GM18909 (cell line): ENCODE data around the gene SIDT1.

Experiments
- ATAC-seq: cut with Tn5 transposase; IDR thresholded peaks from one replicate; pipeline ENCODE4 v1.9.1; 2021; ENCODE audit warnings: mild to moderate bottlenecking; ENCODE audit not compliant: unreplicated experiment, poor library complexity

Gene SIDT1

GRCh38 chr3:113531826-113532697 is at the start of gene SIDT1:
Gene SIDT1, plus strand, starts transcription at chr3:113532555. Its CDS starts 467 bp downstream, at chr3:113533022.
- ATAC-seq: peak; percentile 79

- no peak for ATAC-seq
These were observed 47.2 kb upstream of the SIDT1 start for GRCh38 chr3:113485161-113485609.

GRCh38 chr3:113495035-113495434 is 37.3 kb upstream of the SIDT1 start:
- peak; percentile 45 for ATAC-seq

- no peak for ATAC-seq
These were observed 35.4 kb upstream of the SIDT1 start for GRCh38 chr3:113496924-113497323.

- no peak for ATAC-seq
These were observed 33.9 kb upstream of the SIDT1 start for GRCh38 chr3:113498221-113499005.

GRCh38 chr3:113499081-113499480 is 33.3 kb upstream of the SIDT1 start:
- ATAC-seq: no peak

GRCh38 chr3:113501597-113501996 is 30.8 kb upstream of the SIDT1 start:
- ATAC-seq: no peak

GRCh38 chr3:113505867-113506266 is 26.5 kb upstream of the SIDT1 start:
- no peak for ATAC-seq

GRCh38 chr3:113507501-113508067 is 24.8 kb upstream of the SIDT1 start:
- no peak for ATAC-seq

GRCh38 chr3:113508966-113509365 is 23.4 kb upstream of the SIDT1 start:
- no peak for ATAC-seq

- no peak for ATAC-seq
These were observed 18.0 kb upstream of the SIDT1 start for GRCh38 chr3:113514265-113514769.

- ATAC-seq: no peak
These were observed 16.2 kb upstream of the SIDT1 start for GRCh38 chr3:113516115-113516505.

GRCh38 chr3:113521981-113522380 is 10.4 kb upstream of the SIDT1 start:
- ATAC-seq: no peak

GRCh38 chr3:113523241-113523640 is 9.1 kb upstream of the SIDT1 start:
- no peak for ATAC-seq

GRCh38 chr3:113532698-113533533 is 561 bp downstream of the SIDT1 start:
- ATAC-seq: peak; percentile 49

- ATAC-seq: peak; percentile 30
These were observed 1.2 kb downstream of the SIDT1 start for GRCh38 chr3:113533534-113533892.

GRCh38 chr3:113534365-113534764 is 2.0 kb downstream of the SIDT1 start:
- no peak for ATAC-seq

GRCh38 chr3:113535898-113536297 is 3.5 kb downstream of the SIDT1 start:
- no peak for ATAC-seq

- ATAC-seq: no peak
These were observed 4.3 kb downstream of the SIDT1 start for GRCh38 chr3:113536627-113537101.

- ATAC-seq: no peak
These were observed 4.8 kb downstream of the SIDT1 start for GRCh38 chr3:113537155-113537554.
